CD14-positive monocyte (primary cell): ENCODE data around the gene TRA2B. TPM values are rescaled to one million over a fixed set of nuclear protein-coding genes. Genes with fewer than 3 reads are reported as not detected.

ENCODE experiments used
- DNase-seq, 3 donors: peaks; one replicate each; pipeline ENCODE4 v3.0.0-alpha.2; 2011 to 2022
- H2AFZ ChIP-seq: 2 replicates; pipeline ENCODE4 v1.6.0; 2012; ENCODE audit warnings: mild to moderate bottlenecking, low read depth, low read length, inconsistent platforms; ENCODE audit not compliant: insufficient read depth, poor library complexity, severe bottlenecking
- H3K27ac ChIP-seq, 2 donors: 1 replicate in 1 of 2; 2 replicates in 1 of 2; pipeline ENCODE4 v1.5.1; 2012 to 2013; ENCODE audit warnings: low read length in 2 of 2, control low read depth in 1 of 2, inconsistent platforms in 1 of 2, low read depth in 1 of 2, mild to moderate bottlenecking in 1 of 2
- H3K27me3 ChIP-seq, 2 donors: one replicate each; pipeline versions ENCODE4 v1.6.0 to v1.6.1; 2011 to 2013; ENCODE audit warnings: low read length in 2 of 2; ENCODE audit not compliant: control insufficient read depth in 2 of 2, insufficient read depth in 2 of 2
- H3K36me3 ChIP-seq, 2 donors: replicated peaks in 1 of 2; 1 replicate in 1 of 2; 2 replicates in 1 of 2; pipeline versions ENCODE4 v1.5.1 to v1.6.1; 2012 to 2013; ENCODE audit warnings: low read length in 2 of 2, control low read depth in 1 of 2, inconsistent platforms in 1 of 2, mild to moderate bottlenecking in 1 of 2; ENCODE audit not compliant: insufficient read depth in 2 of 2, control insufficient read depth in 1 of 2
- H3K4me1 ChIP-seq, 2 donors: 1 replicate in 1 of 2; 2 replicates in 1 of 2; pipeline versions ENCODE4 v1.5.1 to v1.6.1; 2012 to 2013; ENCODE audit warnings: low read length in 2 of 2, control low read depth in 1 of 2, inconsistent platforms in 1 of 2, mild to moderate bottlenecking in 1 of 2, moderate library complexity in 1 of 2; ENCODE audit not compliant: insufficient read depth in 2 of 2, control insufficient read depth in 1 of 2
- H3K4me2 ChIP-seq: replicated peaks from 2 replicates; pipeline ENCODE3; 2012; ENCODE audit warnings: low read length, moderate library complexity, mild to moderate bottlenecking; ENCODE audit not compliant: poor library complexity, severe bottlenecking; ENCODE audit errors: extremely low read depth
- H3K4me3 ChIP-seq, 3 experiments: fragments of 200-600 bp in 1 of 3; sonication (generic) in 1 of 3; replicated peaks in 1 of 3; 1 replicate in 2 of 3; 2 replicates in 1 of 3; pipeline ENCODE4 v1.5.1; 2011 to 2013; ENCODE audit warnings: low read length in 3 of 3, mild to moderate bottlenecking in 3 of 3, control low read depth in 2 of 3, low read depth in 2 of 3, inconsistent platforms in 1 of 3, moderate library complexity in 1 of 3
- H3K79me2 ChIP-seq: 2 replicates; pipeline ENCODE4 v1.6.0; 2012; ENCODE audit warnings: mild to moderate bottlenecking, control low read depth, inconsistent platforms, low read length, moderate library complexity; ENCODE audit not compliant: insufficient read depth
- H3K9ac ChIP-seq: 2 replicates; pipeline ENCODE4 v1.6.0; 2017; ENCODE audit warnings: low read length, mild to moderate bottlenecking; ENCODE audit not compliant: insufficient read depth, poor library complexity, severe bottlenecking
- H3K9me3 ChIP-seq, 2 donors: replicated peaks in 1 of 2; 1 replicate in 1 of 2; 2 replicates in 1 of 2; pipeline versions ENCODE4 v1.5.1 to v1.6.1; 2012 to 2013; ENCODE audit warnings: low read length in 2 of 2, control low read depth in 1 of 2; ENCODE audit not compliant: control insufficient read depth in 1 of 2, insufficient read depth in 1 of 2
- H4K20me1 ChIP-seq: 2 replicates; pipeline ENCODE4 v1.6.0; 2012; ENCODE audit warnings: mild to moderate bottlenecking, low read length, control low read depth, moderate library complexity; ENCODE audit not compliant: insufficient read depth
- H3K27ac Mint-ChIP-seq, 7 donors: one replicate each; pipeline ENCODE4 v1.8.0; 2020; ENCODE audit warnings: mild to moderate bottlenecking in 7 of 7, mixed read lengths in 7 of 7, moderate library complexity in 6 of 7, inconsistent platforms in 2 of 7
- H3K27me3 Mint-ChIP-seq, 3 donors: one replicate each; pipeline ENCODE4 v1.8.0; 2021 to 2022; ENCODE audit warnings: low read depth in 3 of 3, mild to moderate bottlenecking in 3 of 3, mixed read lengths in 3 of 3, moderate library complexity in 3 of 3, inconsistent platforms in 1 of 3
- H3K36me3 Mint-ChIP-seq, 2 donors: one replicate each; pipeline ENCODE4 v1.8.0; 2020; ENCODE audit warnings: mixed read lengths in 2 of 2, inconsistent platforms in 1 of 2, mild to moderate bottlenecking in 1 of 2
- H3K4me1 Mint-ChIP-seq: one replicate; pipeline ENCODE4 v1.8.0; 2020; ENCODE audit warnings: mild to moderate bottlenecking, mixed read lengths
- H3K4me3 Mint-ChIP-seq, 2 donors: one replicate each; pipeline ENCODE4 v1.8.0; 2020; ENCODE audit warnings: mild to moderate bottlenecking in 2 of 2, mixed read lengths in 2 of 2, moderate library complexity in 1 of 2
- H3K9me3 Mint-ChIP-seq, 7 donors: one replicate each; pipeline ENCODE4 v1.8.0; 2020 to 2022; ENCODE audit warnings: mixed read lengths in 7 of 7, mild to moderate bottlenecking in 6 of 7, moderate library complexity in 6 of 7, inconsistent platforms in 2 of 7
- WGBS: methylation state at CpG from one replicate; pipeline ENCODE4 v1.1.5; 2013; ENCODE audit warnings: missing lambda C conversion rate; ENCODE audit not compliant: insufficient coverage; 5-methylcytosine and 5-hydroxymethylcytosine counted together
- intact Hi-C, 2 donors: fragments of 100-400 bp; cut with micrococcal nuclease; formaldehyde crosslinking; loops; one replicate each; pipeline versions ENCODE4 v1.15.0 to v1.15.1; 2023
- polyA plus RNA-seq, 3 donors: library from polyadenylated mRNA; depleted of rRNA in 1 of 3; unstranded in 2 of 3; stranded (reverse) in 1 of 3; fragments of 300-500 nt in 2 of 3; fragments of >200 nt in 1 of 3; fragmentation: Illumina TruSeq in 2 of 3; gene quantifications; 1 replicate in 2 of 3; 2 replicates in 1 of 3; pipeline ENCODE4 v1.2.3, GENCODE V29; 2012 to 2021
- TF ChIP-seq, protein P1 (sequence below): fragments of 200-600 bp; IDR thresholded peaks from one replicate; pipeline ENCODE4 v1.8.0; 2022; ENCODE audit warnings: antibody characterized with exemption, mild to moderate bottlenecking

TRA2B gene
- polyA plus RNA-seq, 3 donors, result 99.9 to 507 (median 121) TPM

DNA sequence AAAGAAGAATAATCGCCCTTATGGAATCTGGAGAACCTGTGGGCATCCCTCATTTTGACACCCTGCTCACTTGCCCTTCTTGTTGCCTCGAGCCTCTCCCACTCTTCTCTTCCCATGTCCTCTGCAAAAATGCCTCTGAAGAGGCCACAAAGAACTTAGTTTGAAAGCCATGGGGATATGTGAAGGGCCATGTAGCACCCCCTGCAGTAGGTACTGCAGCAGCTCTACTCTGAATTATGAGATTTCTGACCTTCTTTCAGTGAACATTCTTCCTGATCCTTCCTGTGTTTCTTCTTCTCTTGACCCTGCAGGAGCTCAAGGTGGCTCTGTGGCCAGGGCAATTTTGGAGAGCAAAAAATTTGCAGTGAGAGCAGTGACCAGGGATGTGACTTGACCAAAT lies 30.4 kb upstream of the TRA2B start:
- Histone ChIP-seq H3K4me1 (no peaks in the 10 kb centered on the region), H4K20me1 (no peaks in the 10 kb centered on the region), H3K36me3 (no peaks in the 10 kb centered on the region), H3K4me3 (no peak overlapping the region), H3K9me3 (peaks cover 0 to 4% of the 10 kb centered on the region in 2 donors), H2AFZ (no peak overlapping the region), H3K9ac (no peak overlapping the region), H3K79me2 (no peaks in the 10 kb centered on the region), H3K27ac (no peak overlapping the region), H3K4me2 (no peak overlapping the region), H3K27me3 (no peaks in the 10 kb centered on the region)
- peaks cover 0 to 3% (median 2%) of the 10 kb centered on the region in 3 donors for H3K27me3 Mint-ChIP-seq
- intact Hi-C loops, result no loop called here
- H3K36me3 Mint-ChIP-seq, result peaks cover 0 to 11% of the 10 kb centered on the region in 2 donors
- WGBS, result no CpG with 5 or more reads among the region's 2 CpGs
- peaks cover 0 to 14% (median 6%) of the 10 kb centered on the region in 7 donors for H3K9me3 Mint-ChIP-seq
- no peak for DNase-seq
- H3K4me1 Mint-ChIP-seq, result no peaks in the 10 kb centered on the region
- TF ChIP-seq, protein P1, sequence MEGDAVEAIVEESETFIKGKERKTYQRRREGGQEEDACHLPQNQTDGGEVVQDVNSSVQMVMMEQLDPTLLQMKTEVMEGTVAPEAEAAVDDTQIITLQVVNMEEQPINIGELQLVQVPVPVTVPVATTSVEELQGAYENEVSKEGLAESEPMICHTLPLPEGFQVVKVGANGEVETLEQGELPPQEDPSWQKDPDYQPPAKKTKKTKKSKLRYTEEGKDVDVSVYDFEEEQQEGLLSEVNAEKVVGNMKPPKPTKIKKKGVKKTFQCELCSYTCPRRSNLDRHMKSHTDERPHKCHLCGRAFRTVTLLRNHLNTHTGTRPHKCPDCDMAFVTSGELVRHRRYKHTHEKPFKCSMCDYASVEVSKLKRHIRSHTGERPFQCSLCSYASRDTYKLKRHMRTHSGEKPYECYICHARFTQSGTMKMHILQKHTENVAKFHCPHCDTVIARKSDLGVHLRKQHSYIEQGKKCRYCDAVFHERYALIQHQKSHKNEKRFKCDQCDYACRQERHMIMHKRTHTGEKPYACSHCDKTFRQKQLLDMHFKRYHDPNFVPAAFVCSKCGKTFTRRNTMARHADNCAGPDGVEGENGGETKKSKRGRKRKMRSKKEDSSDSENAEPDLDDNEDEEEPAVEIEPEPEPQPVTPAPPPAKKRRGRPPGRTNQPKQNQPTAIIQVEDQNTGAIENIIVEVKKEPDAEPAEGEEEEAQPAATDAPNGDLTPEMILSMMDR, result no peak
- H3K27ac Mint-ChIP-seq, result no peak overlapping the region
- H3K4me3 Mint-ChIP-seq, result no peak overlapping the region

GRCh38 chr3:185966655-185967054 lies 28.8 kb upstream of the TRA2B start:
- H3K36me3 ChIP-seq, result no peaks in the 10 kb centered on the region
- no peak overlapping the region for H3K27ac ChIP-seq
- H3K9me3 ChIP-seq, result peaks cover 0 to 4% of the 10 kb centered on the region in 2 donors
- no peak overlapping the region for H3K9ac ChIP-seq
- no peaks in the 10 kb centered on the region for H3K4me1 ChIP-seq
- H2AFZ ChIP-seq, result no peak overlapping the region
- no peaks in the 10 kb centered on the region for H3K79me2 ChIP-seq
- WGBS, result 100% methylated on average over 1 of the region's 2 CpGs
- H3K27me3 Mint-ChIP-seq, result peaks cover 0 to 3% (median 2%) of the 10 kb centered on the region in 3 donors
- H3K4me1 Mint-ChIP-seq, result no peaks in the 10 kb centered on the region
- no peaks in the 10 kb centered on the region for H3K27me3 ChIP-seq
- H4K20me1 ChIP-seq, result no peaks in the 10 kb centered on the region
- H3K36me3 Mint-ChIP-seq, result no peaks in the 10 kb centered on the region
- H3K4me3 ChIP-seq, result no peak overlapping the region
- intact Hi-C loops, result no loop called here
- no peak overlapping the region for H3K27ac Mint-ChIP-seq
- TF ChIP-seq, protein P1, result no peak
- H3K4me3 Mint-ChIP-seq, result no peak overlapping the region
- DNase-seq, result no peak
- peaks cover 0 to 13% (median 6%) of the 10 kb centered on the region in 7 donors for H3K9me3 Mint-ChIP-seq
- no peak overlapping the region for H3K4me2 ChIP-seq
